ENCODE measurements around the gene MACIR. TPM values are rescaled to one million over a fixed set of nuclear protein-coding genes. Genes with fewer than 3 reads are reported as not detected.

The MACIR gene
- total RNA-seq, 1 donor from 2014 or later: 10.8 TPM

- no peak for DNase-seq (ENCODE audit: low read depth)
- no peak overlapping the region for H3K4me3 ChIP-seq (ENCODE audit: low read depth, low read length)
- TF ChIP-seq, protein P1, sequence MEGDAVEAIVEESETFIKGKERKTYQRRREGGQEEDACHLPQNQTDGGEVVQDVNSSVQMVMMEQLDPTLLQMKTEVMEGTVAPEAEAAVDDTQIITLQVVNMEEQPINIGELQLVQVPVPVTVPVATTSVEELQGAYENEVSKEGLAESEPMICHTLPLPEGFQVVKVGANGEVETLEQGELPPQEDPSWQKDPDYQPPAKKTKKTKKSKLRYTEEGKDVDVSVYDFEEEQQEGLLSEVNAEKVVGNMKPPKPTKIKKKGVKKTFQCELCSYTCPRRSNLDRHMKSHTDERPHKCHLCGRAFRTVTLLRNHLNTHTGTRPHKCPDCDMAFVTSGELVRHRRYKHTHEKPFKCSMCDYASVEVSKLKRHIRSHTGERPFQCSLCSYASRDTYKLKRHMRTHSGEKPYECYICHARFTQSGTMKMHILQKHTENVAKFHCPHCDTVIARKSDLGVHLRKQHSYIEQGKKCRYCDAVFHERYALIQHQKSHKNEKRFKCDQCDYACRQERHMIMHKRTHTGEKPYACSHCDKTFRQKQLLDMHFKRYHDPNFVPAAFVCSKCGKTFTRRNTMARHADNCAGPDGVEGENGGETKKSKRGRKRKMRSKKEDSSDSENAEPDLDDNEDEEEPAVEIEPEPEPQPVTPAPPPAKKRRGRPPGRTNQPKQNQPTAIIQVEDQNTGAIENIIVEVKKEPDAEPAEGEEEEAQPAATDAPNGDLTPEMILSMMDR (conservative IDR thresholded peaks at IDR 0.05; ENCODE audit: low read depth, low read length): no peak
Measured at GRCh38 chr5:103313056-103313455, 54.5 kb downstream of the MACIR start.

DNA sequence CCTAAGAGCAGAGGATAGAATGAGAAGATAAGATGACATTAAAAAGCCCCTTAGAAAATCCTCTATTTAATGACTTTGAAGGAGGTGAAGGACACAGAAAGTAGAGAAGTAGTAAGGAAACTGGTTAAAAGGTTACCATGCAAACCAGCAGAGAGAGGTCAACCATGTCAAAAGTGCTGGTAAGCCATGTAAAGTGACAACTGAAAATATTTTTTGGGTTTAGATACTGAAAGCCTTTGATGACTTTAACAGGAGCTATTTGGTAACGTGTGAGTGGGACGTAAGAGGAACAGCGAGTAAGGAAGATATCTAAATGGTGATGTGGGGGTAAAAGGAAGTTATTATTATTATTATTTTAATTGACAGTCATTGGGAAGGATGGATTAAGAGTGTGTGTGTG lies 56.9 kb downstream of the MACIR start:
- TF ChIP-seq, protein P1 (conservative IDR thresholded peaks at IDR 0.05; ENCODE audit: low read depth, low read length): no peak
- no peak for DNase-seq (ENCODE audit: low read depth)
- H3K4me3 ChIP-seq (ENCODE audit: low read depth, low read length): no peak overlapping the region

DNA sequence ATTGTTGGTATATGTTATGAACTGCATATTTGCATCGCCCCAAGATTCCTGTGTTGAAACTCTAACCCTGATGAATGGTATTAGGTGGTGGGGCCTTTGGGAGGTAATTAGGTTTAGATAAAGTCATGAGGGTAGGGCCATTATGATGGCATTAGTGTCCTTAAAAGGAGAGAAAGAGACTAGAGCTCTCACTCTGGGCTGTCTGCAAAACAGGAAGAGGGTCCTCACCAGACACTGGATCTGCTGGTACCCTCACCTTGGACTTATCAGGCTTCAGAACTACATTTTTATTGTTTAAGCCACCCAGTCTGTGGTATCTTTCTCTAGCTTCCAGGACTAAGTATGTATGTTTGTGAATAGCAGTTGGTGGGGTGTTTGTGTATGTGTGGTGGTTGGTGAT lies 68.9 kb downstream of the MACIR start:
- DNase-seq (ENCODE audit: low read depth): no peak
- TF ChIP-seq, protein P1 (conservative IDR thresholded peaks at IDR 0.05; ENCODE audit: low read depth, low read length): no peak
- no peak overlapping the region for H3K4me3 ChIP-seq (ENCODE audit: low read depth, low read length)

DNA sequence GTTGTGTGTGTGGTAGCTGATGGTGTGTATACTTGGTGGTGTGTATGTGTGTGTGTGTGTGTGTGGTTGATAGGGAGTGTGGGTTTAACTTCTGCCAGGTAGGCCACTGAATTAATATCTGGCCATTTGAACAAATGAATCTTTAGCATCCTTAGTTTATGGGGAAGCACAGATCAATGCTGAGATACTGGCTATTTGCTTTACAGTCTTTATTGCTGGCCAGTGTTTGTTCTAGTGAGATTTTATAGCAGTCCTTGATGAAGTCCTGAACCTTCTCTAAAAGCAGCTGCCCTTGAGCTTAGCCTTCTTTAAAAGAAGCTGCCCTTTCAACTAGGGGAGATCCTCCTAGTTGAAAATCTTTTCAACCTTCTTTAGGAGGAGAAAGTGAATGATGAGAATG lies 69.3 kb downstream of the MACIR start:
- no peak overlapping the region for H3K4me3 ChIP-seq (ENCODE audit: low read depth, low read length)
- TF ChIP-seq, protein P1 (conservative IDR thresholded peaks at IDR 0.05; ENCODE audit: low read depth, low read length): no peak
- DNase-seq (ENCODE audit: low read depth): no peak

Other genes with a start within 250 kb of the MACIR start
- gene GIN1, start 138.6 kb upstream of the MACIR start, total RNA-seq: 3.4 and 5.0 TPM in 2 replicates
- 19.5 and 38.5 TPM in 2 replicates for gene PPIP5K2, start 138.5 kb upstream of the MACIR start, total RNA-seq